GM15510 (cell line): Measurements from ENCODE around the gene THBS4.
A peak's percentile ranks its signal among the peaks of the same experiment; 100 is the strongest.

Source experiments
- POLR2A ChIP-seq: IDR thresholded peaks from 3 replicates; pipeline ENCODE4 v1.6.1; 2011; ENCODE audit warnings: borderline replicate concordance; ENCODE audit not compliant: insufficient read length; ENCODE audit errors: extremely low read depth

THBS4 gene

GRCh38 chr5:80034962-80035821 lies at the start of gene THBS4:
Gene THBS4, plus strand, starts transcription at chr5:80035348. Its CDS starts 190 bp downstream, at chr5:80035538.
- no peak for TF ChIP-seq POLR2A

- TF ChIP-seq POLR2A, result no peak
These were observed 48.9 kb upstream of the THBS4 start for GRCh38 chr5:79986260-79986659.

DNA sequence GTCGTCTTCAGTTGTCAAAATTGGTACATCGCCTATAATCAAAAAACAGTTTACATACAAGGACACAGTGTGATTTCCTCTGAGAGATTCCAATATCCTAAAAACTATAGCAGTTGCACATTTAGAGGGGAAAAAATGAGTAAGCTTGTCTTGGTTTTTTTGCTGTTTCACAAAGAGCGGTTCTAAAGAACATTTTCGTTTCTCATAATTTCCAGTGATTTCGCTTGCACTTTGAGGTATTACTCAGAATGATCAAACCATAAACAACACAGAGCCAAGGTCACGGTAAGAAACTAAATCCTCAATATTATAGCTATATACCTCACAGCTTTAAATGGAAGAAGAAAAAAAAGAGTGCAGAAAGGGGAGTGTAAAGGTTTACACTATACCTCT lies 44.9 kb upstream of the THBS4 start:
- no peak for TF ChIP-seq POLR2A

DNA sequence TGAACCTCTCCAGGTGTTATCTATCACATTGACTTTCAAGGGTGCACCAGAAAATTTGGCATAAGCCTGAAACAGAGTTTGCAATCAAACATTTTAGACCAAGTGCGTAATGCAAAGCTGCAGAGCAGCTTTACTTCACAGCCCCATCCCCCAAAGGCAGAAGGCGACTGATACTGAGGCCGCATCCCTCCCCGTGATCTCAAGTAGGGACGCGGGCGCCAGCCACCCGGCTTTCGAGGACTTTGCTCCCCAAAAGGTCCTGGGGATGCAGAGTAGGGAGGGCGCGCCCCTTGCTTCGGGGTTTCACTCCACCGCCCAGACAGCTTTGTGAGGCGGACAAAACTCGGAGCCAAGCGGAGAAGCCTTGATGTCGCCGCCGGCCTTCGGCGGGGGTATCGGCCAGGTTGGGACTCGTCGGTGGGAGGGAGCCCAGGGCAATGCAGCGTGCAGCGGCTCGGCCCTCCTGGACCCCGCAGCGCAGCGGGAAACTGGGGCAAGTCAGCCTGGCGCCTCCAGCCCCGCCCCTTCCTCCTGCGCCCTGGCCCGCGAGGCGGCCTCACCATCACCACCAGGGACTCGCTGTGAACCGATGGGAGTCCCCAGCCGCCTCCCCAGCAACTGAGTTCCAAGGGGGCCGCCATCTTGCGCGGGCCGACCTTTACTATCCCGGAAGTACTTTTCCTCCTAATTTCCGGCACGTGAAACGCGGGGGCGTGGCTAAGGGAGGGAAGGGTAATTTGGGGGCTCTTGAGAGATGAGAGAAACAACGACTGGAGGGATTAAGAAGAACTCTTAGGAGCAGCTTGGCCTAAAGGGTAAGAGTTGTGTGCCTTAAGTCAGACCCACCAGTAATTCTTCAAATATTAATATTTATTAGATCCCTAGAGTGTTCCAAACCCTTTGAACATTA lies 44.3 kb upstream of the THBS4 start, which contains the start of gene MTX3:
TSS of gene MTX3 (minus strand) at position 665 of the 910 bp plus-strand sequence. CDS start at position 641, 24 bp downstream.
- TF ChIP-seq POLR2A, result peak; percentile 66

- no peak for TF ChIP-seq POLR2A
These were observed 42.1 kb upstream of the THBS4 start for GRCh38 chr5:79992891-79993657.

DNA sequence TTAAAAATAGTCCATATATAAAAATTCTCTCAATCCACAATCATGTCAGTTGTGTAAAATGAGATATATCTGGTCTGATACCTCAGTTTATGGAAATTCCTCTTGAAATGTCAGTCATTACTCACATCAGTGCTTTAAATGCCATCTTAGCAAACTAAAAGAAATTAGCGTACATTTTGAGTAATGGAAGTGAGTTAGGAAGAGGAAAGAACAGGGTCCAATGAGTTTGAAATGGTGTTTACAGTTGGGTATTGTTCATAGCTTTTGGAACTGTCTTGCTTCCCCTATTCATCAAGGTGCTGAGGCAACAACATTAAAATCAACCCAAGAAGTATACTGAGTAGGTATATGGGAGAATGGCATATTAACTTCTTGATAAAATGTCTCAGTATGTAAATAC lies 35.4 kb upstream of the THBS4 start:
- no peak for TF ChIP-seq POLR2A

DNA sequence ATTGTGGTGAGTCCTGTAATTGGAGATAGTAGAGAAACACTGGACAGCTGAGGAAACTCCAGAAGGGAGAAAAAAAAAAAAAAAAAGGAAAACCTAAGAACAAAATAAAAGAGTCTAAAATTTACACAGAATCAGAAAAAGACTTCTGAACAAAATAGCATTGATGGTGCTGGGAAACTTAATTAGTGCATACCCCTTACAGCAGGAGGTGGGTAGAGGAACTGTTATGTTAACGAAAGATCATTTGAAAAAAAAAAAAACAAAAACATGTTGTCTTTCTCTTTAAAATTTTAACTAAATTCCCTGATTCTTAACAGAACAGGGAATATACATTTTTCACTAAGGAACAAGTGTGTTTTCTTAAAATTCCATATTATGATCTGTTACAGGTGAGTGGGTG lies 32.5 kb upstream of the THBS4 start:
- no peak for TF ChIP-seq POLR2A

GRCh38 chr5:80008995-80009765 lies 26.0 kb upstream of the THBS4 start:
- TF ChIP-seq POLR2A, result no peak

DNA sequence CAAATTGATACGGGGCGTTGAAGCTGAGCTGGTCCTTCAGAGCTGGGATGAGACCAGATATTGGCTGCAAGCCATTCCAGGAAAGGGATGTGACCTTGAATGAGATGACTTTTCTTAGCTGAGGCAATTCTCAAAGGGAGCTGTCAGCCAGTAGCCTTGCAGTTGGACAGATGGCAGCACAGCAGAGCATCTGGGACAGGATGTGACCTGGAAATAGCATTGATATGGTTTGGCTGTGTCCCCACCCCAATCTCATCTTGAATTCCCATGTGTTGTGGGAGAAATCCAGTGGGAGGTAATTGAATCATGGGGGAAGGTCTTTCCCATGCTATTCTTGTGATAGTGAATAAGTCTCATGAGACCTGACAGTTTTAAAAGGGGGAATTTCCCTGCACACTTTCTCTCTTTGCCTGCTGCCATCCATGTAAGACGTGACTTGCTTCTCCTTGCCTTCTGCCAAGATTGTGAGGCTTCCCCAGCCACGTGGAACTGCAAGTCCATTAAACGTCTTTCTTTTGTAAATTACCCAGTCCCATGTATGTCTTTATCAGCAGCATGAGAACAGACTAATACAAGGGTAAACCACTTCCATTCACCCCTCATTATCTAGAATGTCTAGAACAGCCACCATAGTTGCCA lies 24.3 kb upstream of the THBS4 start:
- no peak for TF ChIP-seq POLR2A

DNA sequence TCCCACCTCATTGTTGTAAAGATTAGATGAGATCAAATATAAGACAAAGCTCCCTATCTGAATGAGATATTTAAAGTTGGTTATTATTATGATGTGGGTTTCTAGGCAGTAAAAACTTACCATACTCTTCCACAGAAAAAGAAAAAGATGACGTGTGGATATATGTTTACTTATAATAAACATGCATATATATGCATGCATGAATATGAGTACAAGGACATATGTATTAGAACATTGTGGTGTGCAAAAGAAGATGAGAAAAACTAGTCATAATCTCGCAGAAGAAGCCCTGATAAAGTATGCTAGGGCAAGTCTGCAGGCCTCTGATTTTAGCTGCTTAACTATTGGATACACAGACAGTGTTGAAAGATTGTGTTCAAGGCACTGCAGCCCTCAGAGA lies 10.1 kb upstream of the THBS4 start:
- no peak for TF ChIP-seq POLR2A

GRCh38 chr5:80026841-80027240 lies 8.3 kb upstream of the THBS4 start:
- no peak for TF ChIP-seq POLR2A

DNA sequence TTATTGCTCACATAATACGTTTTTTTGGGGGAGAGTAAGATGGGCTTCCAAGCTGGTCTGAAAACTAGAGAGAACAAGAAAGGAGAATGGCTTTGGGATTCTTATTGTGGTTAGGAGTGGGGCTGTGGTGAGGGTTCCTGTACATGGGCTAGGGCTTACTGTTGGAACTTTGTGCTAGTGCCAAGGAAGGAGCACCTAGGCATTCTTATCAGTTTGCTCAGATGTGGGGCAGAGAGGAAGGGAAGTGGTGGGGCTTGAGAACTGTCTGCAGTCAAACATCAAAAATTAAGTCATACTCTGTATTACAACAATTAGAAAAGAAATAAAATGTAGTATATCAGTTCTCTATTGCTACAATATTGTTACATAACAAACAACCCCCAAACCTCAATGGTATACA lies 4.0 kb upstream of the THBS4 start:
- TF ChIP-seq POLR2A, result no peak

GRCh38 chr5:80033513-80033912 lies 1.6 kb upstream of the THBS4 start:
- no peak for TF ChIP-seq POLR2A
